GM19099 (cell line): ENCODE results near the gene USHBP1.

ENCODE experiments used
- POLR2A ChIP-seq: IDR thresholded peaks from 3 replicates; pipeline ENCODE4 v1.6.1; 2011; ENCODE audit warnings: low read depth; ENCODE audit not compliant: insufficient read length; ENCODE audit errors: extremely low read depth

USHBP1 gene, protein sequence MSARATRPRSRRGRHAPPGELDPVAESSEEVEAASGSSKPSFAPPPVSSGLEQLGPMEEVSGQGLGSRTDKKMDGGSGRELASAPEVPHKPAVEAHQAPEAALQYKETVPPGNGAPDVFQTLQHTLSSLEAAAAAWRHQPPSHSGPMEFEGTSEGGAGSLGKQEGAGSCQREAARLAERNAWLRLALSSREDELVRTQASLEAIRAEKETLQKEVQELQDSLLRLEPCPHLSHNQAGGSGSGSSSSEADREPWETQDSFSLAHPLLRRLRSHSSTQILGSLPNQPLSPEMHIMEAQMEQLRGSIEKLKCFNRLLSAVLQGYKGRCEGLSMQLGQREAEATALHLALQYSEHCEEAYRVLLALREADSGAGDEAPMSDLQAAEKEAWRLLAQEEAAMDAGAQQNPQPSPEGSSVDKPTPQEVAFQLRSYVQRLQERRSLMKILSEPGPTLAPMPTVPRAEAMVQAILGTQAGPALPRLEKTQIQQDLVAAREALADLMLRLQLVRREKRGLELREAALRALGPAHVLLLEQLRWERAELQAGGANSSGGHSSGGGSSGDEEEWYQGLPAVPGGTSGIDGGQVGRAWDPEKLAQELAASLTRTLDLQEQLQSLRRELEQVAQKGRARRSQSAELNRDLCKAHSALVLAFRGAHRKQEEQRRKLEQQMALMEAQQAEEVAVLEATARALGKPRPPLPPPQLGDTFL

DNA sequence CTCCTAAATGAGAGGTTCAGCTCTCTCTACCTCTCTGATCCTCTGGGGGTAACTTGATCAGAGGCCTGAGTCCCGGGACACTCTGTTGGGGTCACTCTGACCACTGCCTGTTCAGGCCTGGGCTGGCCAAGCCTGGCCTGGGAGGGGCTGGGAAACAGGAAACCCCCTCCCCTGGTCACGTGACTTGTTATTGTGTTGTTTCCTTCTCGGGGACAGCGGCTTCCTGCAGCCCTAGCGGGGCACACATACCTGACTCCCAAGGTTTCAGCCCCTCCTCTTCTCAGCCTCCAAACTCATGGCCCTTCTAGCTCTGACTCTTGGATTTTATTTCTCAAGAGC lies at the start of gene USHBP1:
Gene USHBP1 (minus strand): TSS at position 105 of the 339 bp plus-strand sequence. CDS start 446 bp downstream, outside the sequence.
- TF ChIP-seq POLR2A = no peak

DNA sequence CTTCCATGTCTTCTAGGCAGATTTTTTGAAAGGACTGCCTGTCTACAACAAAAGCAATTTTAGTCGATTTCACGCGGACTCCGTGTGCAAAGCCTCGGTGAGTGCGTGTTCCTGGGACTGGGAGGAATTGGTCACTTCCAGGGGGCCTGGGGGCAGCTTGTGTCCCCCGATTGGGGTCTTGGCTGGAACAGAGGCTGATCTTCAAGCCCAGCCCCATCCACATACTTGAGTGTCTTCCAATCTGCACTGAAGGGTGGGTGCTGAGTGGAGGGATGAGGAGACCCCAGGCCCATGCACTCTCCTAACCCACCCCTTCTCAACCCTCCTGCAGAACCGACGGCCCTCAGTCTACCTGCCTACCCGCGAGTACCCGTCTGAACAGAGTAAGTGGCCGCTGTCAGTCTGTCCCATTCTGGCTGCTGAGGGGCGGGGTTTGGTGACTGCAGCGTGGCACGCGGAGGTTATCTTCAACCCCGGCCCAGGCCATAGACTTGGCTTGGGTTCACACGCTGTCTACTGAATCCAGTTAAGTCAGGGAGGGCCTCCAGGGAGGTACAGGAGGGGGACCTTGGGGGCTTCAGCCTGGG lies 49.6 kb upstream of the USHBP1 start:
- TF ChIP-seq POLR2A = no peak

DNA sequence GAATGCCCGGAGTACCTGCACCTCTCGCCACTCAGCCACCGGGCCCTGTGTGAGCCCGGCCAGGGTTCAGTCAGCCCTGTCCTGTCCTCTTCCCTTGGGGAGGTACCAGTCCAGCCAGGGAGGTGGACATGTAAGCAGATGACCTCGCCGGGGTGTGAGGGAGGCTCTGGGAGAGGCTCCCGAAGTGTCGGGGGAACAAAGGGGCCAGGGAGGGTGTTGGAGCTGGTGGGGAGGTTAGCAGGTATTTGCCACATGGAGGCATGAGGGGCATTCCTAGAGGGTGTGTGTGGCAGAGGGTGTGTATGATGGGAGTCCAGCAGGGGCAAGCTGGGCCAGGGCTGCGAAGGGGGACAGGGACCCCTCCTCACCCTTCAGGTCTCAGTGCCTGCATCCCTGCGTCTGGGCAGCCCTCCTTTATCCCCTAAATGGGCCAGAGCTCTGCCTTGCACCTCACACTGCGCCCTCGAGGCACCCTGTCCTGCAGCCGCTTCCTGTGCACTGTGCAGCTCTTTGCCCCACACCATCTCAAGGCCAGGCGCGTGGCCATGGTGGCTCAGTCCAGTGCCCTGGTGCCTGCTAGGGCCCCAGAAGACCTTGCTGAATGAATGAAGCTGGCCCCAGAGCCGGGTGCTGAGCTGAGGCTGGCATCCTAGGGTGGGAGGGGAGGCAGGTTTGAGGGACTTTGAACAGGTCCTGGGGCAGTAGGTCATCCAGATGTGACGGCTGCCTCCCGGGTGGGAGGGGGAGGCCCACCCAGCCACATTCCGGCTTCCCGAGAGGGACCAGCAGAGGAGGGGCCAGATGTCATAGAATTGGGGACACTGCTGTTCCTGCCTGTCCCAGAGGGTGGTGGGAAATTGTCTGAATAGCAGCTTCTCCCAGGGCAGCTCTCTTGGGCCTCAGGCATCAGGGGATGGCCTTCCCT lies 47.9 kb upstream of the USHBP1 start:
- no peak for TF ChIP-seq POLR2A

DNA sequence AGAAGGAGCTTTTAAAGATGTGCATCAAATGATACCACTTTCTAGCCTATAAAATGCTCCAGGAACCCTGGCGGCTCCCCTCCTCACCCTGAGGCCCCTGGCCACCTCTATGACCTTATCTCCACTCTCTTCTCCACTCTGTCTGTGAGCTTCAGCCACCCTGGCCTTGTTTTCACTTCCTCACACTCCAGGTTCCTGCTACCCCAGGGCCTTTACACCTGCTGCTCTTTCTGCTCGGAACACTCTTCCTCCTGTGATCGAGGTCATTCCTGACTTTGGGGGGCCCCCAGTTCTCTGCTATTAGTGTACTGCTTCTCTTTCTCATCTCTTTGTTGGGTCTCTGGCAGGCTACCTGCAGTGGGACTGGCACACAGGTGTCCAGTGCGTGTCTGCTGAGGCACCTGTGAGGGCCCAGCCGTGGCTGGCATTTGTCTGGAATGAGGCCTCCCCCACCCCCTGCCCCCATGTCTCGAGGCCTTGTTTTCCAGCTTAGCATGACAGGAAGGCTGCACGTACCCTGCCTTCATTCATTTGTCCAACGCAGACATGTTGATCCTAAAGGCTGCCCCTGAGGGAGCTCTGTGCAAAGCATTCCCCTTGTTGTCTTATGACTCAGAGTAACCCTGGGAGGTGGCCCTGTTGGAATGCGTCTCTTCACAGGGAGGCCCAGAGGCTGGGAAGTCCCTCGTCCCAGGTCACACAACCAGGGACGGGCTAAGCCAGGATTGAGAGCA lies 47.1 kb upstream of the USHBP1 start:
- no peak for TF ChIP-seq POLR2A

DNA sequence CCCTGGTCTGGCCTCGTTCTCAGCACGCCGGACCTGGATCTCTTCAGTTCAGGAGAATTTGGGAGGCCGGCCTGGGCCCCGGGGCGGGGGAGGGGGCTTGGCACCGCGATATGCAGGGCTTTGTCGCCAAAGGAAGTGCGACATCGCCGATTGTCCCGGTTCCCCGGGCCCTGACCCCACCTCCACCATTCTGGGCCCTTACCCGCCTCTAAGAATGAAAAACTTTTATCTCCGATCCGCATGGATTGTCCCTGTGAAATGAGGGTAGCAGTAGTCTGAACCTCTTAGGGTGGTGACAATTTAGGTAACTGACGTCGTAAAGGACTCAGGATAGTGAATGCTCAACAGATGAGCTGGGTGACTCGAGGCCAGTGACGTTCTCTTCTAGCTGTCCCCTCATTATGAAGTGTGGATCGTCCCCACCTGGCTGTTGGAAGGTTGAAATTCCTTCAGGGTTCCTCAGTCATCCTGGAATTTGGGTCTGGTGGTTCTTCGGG lies 45.5 kb upstream of the USHBP1 start:
- no peak for TF ChIP-seq POLR2A

DNA sequence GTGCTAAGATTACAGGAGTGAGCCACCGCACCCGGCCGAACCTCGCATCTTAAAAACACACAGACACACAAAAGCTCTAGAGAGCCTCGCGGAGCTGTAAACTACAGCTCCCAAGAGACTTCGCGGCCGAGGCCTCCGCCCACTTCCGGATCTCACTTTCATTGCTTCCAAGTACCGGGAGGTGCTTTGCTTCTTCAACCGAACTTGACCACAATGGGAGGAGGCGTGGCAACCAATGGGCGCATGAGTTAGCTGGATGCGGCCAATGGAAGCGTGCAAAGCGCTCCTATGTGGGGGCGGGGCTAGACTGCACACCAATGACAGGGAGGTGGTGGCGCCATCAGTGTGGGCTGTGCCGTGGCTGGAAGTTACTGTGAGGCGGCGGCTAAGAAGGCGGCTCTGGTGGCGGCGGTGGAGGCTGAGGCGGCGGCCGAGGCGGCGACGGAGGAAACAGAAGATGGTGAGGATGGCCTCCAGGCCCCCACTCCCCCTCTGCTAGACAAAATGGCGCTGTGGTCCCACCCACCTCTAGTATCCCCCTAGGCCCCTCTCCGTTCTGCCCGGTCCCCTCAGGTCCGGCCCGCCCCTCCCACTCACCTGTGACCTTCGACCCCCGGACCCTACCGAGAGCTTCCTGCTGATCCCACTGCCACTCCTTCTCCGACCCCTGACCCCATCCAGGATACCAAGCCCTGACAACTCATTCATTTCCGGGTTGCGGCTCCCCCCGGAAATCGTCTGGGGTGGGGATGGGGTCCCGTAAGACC lies 44.8 kb upstream of the USHBP1 start, which contains the start of gene DDA1:
Gene DDA1 (plus strand): TSS at position 366 of the 767 bp plus-strand sequence. CDS start 92 bp downstream, at position 458.
- peak; percentile 74 for TF ChIP-seq POLR2A

DNA sequence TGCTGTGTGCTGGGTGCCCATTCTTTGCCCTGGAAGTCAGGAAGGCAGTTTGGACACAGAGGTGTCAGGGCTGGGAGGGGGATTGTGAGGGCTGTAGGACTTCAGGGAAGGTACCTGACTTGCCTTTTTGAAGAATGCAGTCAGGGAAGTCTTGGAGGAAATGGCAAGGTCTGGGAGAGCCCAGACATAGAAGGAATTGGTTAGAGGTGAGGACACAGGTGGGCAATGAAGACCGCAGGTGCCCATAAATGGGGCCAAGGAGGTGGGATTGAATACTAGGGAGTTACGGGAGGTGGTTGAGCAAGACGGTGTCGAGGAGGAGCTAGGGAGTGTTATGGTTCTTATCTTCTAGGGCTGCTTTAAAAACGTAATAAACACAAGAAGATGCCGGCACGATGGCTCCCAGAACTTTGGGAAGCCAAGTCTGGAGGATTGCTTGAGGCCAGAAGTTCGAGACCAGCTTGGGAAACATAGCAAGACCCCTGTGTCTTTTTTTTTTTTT lies 43.4 kb upstream of the USHBP1 start:
- no peak for TF ChIP-seq POLR2A

DNA sequence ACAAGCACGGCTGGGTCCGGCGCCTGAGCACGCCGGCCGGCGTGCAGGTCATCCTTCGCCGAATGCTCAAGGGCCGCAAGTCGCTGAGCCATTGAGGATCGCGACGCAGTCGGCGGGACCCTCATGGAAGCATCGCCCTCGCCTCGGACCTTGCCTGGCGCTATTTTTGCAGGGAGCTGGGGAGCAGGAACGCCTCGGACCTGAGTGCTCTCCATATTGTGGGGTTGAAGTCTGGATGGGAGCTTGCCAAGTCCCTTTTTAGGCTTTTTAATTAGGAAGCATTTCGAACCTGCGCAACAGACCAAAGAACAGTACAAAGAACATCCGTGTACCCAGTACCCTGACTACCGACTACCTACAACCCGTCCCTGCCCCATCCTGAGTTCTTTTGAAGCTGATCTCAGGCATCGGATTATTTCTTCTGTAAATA lies 41.8 kb upstream of the USHBP1 start:
- TF ChIP-seq POLR2A = no peak

DNA sequence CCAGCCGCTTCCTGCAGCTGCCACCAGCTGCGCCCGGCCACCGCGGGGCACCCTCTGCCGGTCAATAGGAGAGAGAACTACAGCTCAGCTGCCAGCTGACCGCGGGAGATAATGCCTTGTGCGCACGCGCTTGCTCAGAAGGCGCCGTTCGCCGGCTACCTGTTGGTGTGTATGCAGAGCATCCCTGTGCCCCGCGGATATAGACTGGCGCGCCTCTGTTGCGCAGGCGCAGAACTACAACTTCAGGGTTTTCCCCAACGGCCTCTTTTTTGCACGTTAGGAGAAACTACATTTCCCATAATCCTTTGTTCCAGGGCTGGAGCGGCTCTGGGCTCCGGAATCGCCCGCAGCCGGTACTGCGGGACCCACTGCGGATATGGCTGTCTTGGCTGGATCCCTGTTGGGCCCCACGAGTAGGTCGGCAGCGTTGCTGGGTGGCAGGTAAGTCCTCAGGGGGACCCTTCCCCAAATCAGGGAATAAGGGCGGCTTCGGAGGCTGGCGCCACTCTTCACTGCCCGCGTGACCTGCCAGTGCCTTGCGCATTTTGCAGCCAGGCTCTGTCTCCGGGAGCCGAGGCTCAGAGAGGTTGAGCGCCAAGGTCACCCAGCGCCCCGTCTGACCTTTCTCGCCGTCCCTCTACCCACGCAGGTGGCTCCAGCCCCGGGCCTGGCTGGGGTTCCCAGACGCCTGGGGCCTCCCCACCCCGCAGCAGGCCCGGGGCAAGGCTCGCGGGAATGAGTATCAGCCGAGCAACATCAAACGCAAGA lies 41.2 kb upstream of the USHBP1 start, which contains the start of gene MRPL34:
Gene MRPL34 (plus strand): TSS at position 356 of the 768 bp plus-strand sequence. CDS start 21 bp downstream, at position 377.
- peak; percentile 72 for TF ChIP-seq POLR2A

DNA sequence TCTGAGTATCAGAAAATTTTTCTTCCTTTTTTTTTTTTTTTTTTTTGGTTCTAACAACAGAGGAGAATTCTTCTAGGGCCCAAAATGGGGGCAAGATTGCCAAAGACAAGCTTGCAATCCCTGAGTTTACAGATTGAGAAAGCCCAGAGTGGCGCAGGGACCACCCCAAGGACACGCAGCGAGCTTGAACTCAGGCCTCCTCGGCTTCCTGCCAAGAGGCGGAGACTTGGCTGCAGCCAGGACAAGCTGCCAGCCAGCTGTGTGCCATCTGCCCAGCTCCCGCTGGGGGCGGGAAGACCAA lies 40.6 kb upstream of the USHBP1 start:
- TF ChIP-seq POLR2A = no peak

DNA sequence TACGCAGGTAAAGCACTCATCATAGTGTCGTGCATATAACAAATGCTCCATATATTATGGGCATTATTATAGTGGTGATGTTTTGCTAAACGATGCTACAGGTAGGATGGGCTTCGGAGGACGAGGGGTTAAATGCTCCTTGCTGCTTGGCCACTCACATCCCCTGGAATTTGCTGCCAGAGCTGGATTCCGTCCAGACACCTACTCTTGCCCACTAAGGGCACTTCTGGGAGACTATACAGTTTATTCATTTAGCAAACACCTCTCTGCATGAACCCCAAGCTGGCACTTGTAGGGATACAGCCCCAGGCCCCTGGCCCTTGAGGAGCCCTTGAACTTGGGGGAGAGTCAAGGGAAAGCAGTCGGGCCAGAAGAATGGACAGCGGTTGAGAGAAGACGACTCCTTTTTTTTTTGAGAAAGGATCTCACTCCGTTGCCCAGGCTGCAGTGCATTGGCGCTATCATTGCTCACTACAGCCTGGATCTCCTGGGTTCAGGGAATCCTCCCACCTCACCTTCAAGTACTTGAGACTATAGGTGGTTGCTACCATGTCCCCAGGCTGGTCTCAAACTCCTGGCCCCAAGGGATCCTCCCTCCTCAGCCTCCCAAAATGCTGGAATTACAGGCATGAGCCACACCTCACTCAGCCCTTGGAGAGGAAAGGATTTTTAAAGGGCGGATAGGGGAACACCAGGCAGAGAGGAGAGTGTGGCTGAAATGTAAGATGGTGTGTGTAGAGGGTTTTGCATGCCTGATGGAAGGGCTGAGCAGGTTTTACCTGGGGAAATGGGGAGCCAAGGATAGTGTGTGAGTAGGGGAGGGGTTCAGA lies 40.1 kb upstream of the USHBP1 start:
- no peak for TF ChIP-seq POLR2A

DNA sequence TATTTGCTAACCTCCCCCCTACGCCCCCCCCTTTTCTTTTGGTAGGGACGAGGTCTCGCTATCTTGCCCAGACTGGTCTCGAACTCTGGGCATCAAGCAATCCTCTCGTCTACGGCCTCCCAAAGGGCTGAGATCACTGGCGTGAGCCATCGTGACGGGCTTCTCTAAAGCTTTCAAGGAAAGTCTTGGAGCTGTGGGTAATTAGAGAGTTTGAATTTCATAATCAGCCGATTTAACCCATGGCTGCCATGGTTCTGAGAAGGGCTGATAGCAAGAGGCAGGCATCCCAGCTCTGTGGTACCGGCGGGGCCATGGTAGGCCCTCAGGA lies 39.4 kb upstream of the USHBP1 start:
- TF ChIP-seq POLR2A = no peak
